Kidney capillary endothelial cell (primary cell): ENCODE data around the gene OTOA.
"Not testable (repeated sequence)": the region's sequence is repeated elsewhere in the genome, so short reads cannot be mapped to it uniquely, and the experiment has no call there.

Experiments used
- DNase-seq: peaks from one replicate; pipeline ENCODE4 v3.0.0-alpha.2; 2018; ENCODE audit warnings: low spot score

OTOA gene

GRCh38 chr16:21674456-21674855, 10.7 kb downstream of the OTOA start:
- DNase-seq = not testable (repeated sequence)

- DNase-seq = not testable (repeated sequence)
Measured at GRCh38 chr16:21680714-21681113, 16.9 kb downstream of the OTOA start.

- no peak for DNase-seq
Measured at GRCh38 chr16:21683184-21683583, 19.4 kb downstream of the OTOA start.

GRCh38 chr16:21684199-21684598, 20.4 kb downstream of the OTOA start:
- no peak for DNase-seq

- no peak for DNase-seq
Measured at GRCh38 chr16:21685034-21685455, 21.3 kb downstream of the OTOA start.

GRCh38 chr16:21689107-21689506, 25.3 kb downstream of the OTOA start:
- no peak for DNase-seq

GRCh38 chr16:21690967-21691366, 27.2 kb downstream of the OTOA start:
- not testable (repeated sequence) for DNase-seq

- no peak for DNase-seq
Measured at GRCh38 chr16:21694609-21695008, 30.8 kb downstream of the OTOA start.

- no peak for DNase-seq
Measured at GRCh38 chr16:21697032-21697431, 33.3 kb downstream of the OTOA start.

GRCh38 chr16:21698169-21699032, 34.6 kb downstream of the OTOA start:
- no peak for DNase-seq

- DNase-seq = no peak
Measured at GRCh38 chr16:21701271-21701670, 37.5 kb downstream of the OTOA start.

GRCh38 chr16:21702276-21702675, 38.5 kb downstream of the OTOA start:
- DNase-seq = no peak

GRCh38 chr16:21703156-21703555, 39.4 kb downstream of the OTOA start:
- DNase-seq = no peak

GRCh38 chr16:21703589-21704174, 39.9 kb downstream of the OTOA start:
- no peak for DNase-seq

- DNase-seq = no peak
Measured at GRCh38 chr16:21704266-21704665, 40.5 kb downstream of the OTOA start.

- DNase-seq = no peak
Measured at GRCh38 chr16:21704733-21705132, 41.0 kb downstream of the OTOA start.

- DNase-seq = peak; percentile 66
Measured at GRCh38 chr16:21708533-21709115, 44.9 kb downstream of the OTOA start.

- DNase-seq = no peak
Measured at GRCh38 chr16:21710938-21711337, 47.2 kb downstream of the OTOA start.

GRCh38 chr16:21713549-21714368, 50.0 kb downstream of the OTOA start:
- DNase-seq = no peak

- DNase-seq = not testable (repeated sequence)
Measured at GRCh38 chr16:21714369-21714618, 50.5 kb downstream of the OTOA start.

- DNase-seq = no peak
Measured at GRCh38 chr16:21717608-21718007, 53.8 kb downstream of the OTOA start.

- no peak for DNase-seq
Measured at GRCh38 chr16:21719283-21719682, 55.5 kb downstream of the OTOA start.

GRCh38 chr16:21720533-21720932, 56.8 kb downstream of the OTOA start:
- no peak for DNase-seq
